SU-DHL-6 (cell line): ENCODE measurements around the gene CA12.

ENCODE experiments used
- H2AFZ ChIP-seq: fragments of 200-600 bp; sonication (generic); 2 replicates; pipeline ENCODE4 v1.6.1; 2014; ENCODE audit warnings: low read depth, mild to moderate bottlenecking, moderate library complexity, mixed read lengths, antibody characterized with exemption, low read length; ENCODE audit not compliant: severe bottlenecking
- H3F3A ChIP-seq: fragments of 200-600 bp; shearing (Covaris generic); 2 replicates; pipeline ENCODE4 v1.6.0; 2016; ENCODE audit warnings: antibody characterized with exemption, mild to moderate bottlenecking; ENCODE audit not compliant: insufficient read depth
- H3K27ac ChIP-seq: fragments of 200-600 bp; sonication (generic); 2 replicates; pipeline ENCODE4 v1.5.1; 2016; ENCODE audit warnings: low read depth, mild to moderate bottlenecking, low read length, moderate library complexity, mixed read lengths
- H3K27me3 ChIP-seq: fragments of 200-600 bp; sonication (generic), shearing (Covaris generic); 2 replicates; pipeline ENCODE4 v1.6.0; 2014; ENCODE audit warnings: mild to moderate bottlenecking, low read length
- H3K36me3 ChIP-seq: fragments of 200-600 bp; sonication (generic); 2 replicates; pipeline ENCODE4 v1.6.1; 2014; ENCODE audit warnings: mild to moderate bottlenecking, low read length, mixed read lengths
- H3K4me2 ChIP-seq: fragments of 300-600, 200-600 bp; shearing (Covaris generic), sonication (generic); 2 replicates; pipeline ENCODE4 v1.6.0; 2014; ENCODE audit warnings: low read length, low read depth, mild to moderate bottlenecking; ENCODE audit not compliant: poor library complexity, severe bottlenecking
- H3K4me3 ChIP-seq: fragments of 200-600 bp; sonication (generic); 2 replicates; pipeline ENCODE4 v1.5.1; 2014; ENCODE audit warnings: antibody characterized with exemption, low read length, mild to moderate bottlenecking, mixed read lengths; ENCODE audit not compliant: insufficient read depth, poor library complexity, severe bottlenecking
- H3K79me2 ChIP-seq: fragments of 200-600 bp; sonication (generic); 2 replicates; pipeline ENCODE4 v1.6.1; 2014; ENCODE audit warnings: mild to moderate bottlenecking, low read length, moderate library complexity; ENCODE audit not compliant: insufficient read depth
- H3K9ac ChIP-seq: fragments of 200-600 bp; sonication (generic); 2 replicates; pipeline ENCODE4 v1.7.0; 2014; ENCODE audit warnings: mild to moderate bottlenecking, low read length
- H3K9me2 ChIP-seq: fragments of 200-600 bp; sonication (generic); replicated peaks from 2 replicates; pipeline ENCODE4 v1.6.1; 2014; ENCODE audit warnings: low read length; ENCODE audit not compliant: insufficient read depth
- H3K9me3 ChIP-seq: fragments of 200-600 bp; sonication (generic); 2 replicates; pipeline ENCODE4 v1.6.1; 2014; ENCODE audit warnings: low read length, mixed read lengths; ENCODE audit not compliant: insufficient read depth
- H4K20me1 ChIP-seq: fragments of 200-600 bp; sonication (generic); 2 replicates; pipeline ENCODE4 v1.6.1; 2014; ENCODE audit warnings: low read depth, mild to moderate bottlenecking, antibody characterized with exemption, low read length, moderate library complexity, mixed read lengths
- EZH2phosphoT487 ChIP-seq: fragments of 200-600 bp; sonication (generic), shearing (Covaris generic); conservative IDR thresholded peaks from 2 replicates; pipeline ENCODE4 v1.6.1; 2018; ENCODE audit warnings: mild to moderate bottlenecking, antibody characterized with exemption, low read length, moderate library complexity, mixed read lengths
- TF ChIP-seq, protein P1 (sequence below): fragments of 200-600 bp; sonication (generic); IDR thresholded peaks from one replicate; pipeline ENCODE4 v1.5.1; 2017; ENCODE audit warnings: antibody characterized with exemption, mild to moderate bottlenecking, low read length, moderate library complexity; ENCODE audit not compliant: insufficient read depth, poor library complexity, severe bottlenecking

CA12 gene

DNA sequence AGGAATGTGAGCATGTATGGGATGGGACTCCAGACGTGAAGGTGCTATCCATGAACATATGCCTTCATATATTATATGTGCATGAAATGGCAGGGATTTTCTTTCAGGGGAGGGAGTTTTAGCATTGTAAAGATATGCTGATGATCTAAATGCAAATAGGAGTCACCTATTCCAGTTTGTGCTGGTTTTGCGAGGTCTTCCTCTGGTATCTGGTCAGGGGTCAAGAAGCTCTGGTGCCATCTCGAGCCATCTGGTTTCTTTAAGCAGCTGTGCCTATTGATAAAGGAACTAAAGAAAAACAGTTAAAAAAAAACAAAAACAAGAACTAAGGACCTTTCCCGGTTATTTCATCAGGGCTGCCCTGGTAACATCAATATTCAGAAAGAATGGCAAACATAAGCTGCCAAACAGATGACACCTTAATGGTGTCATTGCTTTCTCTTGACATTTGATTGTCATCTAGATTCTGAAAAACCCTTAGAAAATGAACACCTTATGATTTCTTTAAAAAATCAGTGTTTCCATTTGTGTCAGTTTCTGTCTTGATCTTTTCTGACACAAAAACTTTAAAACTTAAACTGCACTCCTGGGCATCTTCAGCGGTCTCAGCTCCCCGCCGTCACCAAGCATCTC is 81.6 kb downstream of the CA12 start:
- Histone ChIP-seq H3K4me3 (no peak overlapping the region), H3K9ac (no peak overlapping the region), H3K79me2 (no peaks in the 10 kb centered on the region), H3K4me2 (no peak overlapping the region), H2AFZ (no peak overlapping the region), H3K36me3 (no peaks in the 10 kb centered on the region), H3K27me3 (no peaks in the 10 kb centered on the region), H3K9me2 (no peaks in the 10 kb centered on the region), H3K27ac (no peak overlapping the region), H3K9me3 (no peaks in the 10 kb centered on the region), H4K20me1 (no peaks in the 10 kb centered on the region), H3F3A (no peaks in the 10 kb centered on the region)
- TF ChIP-seq, protein P1, sequence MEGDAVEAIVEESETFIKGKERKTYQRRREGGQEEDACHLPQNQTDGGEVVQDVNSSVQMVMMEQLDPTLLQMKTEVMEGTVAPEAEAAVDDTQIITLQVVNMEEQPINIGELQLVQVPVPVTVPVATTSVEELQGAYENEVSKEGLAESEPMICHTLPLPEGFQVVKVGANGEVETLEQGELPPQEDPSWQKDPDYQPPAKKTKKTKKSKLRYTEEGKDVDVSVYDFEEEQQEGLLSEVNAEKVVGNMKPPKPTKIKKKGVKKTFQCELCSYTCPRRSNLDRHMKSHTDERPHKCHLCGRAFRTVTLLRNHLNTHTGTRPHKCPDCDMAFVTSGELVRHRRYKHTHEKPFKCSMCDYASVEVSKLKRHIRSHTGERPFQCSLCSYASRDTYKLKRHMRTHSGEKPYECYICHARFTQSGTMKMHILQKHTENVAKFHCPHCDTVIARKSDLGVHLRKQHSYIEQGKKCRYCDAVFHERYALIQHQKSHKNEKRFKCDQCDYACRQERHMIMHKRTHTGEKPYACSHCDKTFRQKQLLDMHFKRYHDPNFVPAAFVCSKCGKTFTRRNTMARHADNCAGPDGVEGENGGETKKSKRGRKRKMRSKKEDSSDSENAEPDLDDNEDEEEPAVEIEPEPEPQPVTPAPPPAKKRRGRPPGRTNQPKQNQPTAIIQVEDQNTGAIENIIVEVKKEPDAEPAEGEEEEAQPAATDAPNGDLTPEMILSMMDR = no peak
- TF ChIP-seq EZH2phosphoT487 = no peak

DNA sequence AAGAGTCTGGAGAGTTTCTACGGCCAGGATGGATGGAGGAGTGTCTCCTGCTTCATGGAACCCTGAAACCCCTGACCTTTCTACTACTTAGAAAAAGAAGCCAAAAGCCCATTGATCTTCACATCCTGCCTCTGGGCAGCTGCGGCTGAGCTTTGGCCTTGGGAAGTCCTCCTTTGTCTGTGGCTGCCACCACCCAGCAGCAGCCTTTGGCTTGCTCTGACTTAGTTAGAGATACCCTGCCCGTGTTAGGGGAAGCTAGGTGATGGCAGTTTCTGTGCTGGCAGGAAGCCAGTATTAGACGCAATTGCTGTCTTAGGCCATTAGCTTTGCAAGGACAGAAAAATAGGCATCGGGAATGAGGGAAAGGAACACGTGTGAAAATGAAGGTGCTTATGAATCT is 85.5 kb downstream of the CA12 start:
- H3K27ac ChIP-seq = no peak overlapping the region
- TF ChIP-seq, protein P1 = no peak
- TF ChIP-seq EZH2phosphoT487 = no peak
- no peaks in the 10 kb centered on the region for H3K79me2 ChIP-seq
- no peaks in the 10 kb centered on the region for H4K20me1 ChIP-seq
- H3K9ac ChIP-seq = no peak overlapping the region
- no peaks in the 10 kb centered on the region for H3K27me3 ChIP-seq
- H3K4me3 ChIP-seq = no peak overlapping the region
- H3K36me3 ChIP-seq = no peaks in the 10 kb centered on the region
- no peaks in the 10 kb centered on the region for H3K9me3 ChIP-seq
- H3K9me2 ChIP-seq = no peaks in the 10 kb centered on the region
- H2AFZ ChIP-seq = no peak overlapping the region
- H3F3A ChIP-seq = no peaks in the 10 kb centered on the region
- H3K4me2 ChIP-seq = no peak overlapping the region

DNA sequence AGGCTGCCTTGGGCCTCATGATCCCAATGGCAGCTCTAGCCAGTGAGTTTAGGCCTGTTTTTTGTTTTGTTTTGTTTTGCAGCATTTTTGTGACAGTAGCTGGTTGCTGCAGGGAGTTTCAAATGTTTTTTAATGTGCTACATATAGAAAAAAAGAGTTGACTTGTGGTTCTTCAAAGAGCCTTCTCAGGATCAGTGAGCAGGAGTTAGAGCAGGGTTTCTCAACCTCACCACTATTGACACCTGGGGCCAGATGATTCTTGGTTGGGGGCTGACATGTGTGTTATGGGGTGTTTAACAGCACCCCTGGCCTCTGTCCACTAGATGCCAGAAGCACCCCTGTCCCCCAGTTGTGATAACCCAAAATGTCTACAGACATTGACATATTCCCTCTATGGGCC is 86.3 kb downstream of the CA12 start:
- H4K20me1 ChIP-seq = no peaks in the 10 kb centered on the region
- no peaks in the 10 kb centered on the region for H3F3A ChIP-seq
- H3K36me3 ChIP-seq = no peaks in the 10 kb centered on the region
- H3K9me3 ChIP-seq = no peaks in the 10 kb centered on the region
- no peak overlapping the region for H2AFZ ChIP-seq
- no peak overlapping the region for H3K4me2 ChIP-seq
- H3K79me2 ChIP-seq = no peaks in the 10 kb centered on the region
- no peak overlapping the region for H3K4me3 ChIP-seq
- no peaks in the 10 kb centered on the region for H3K9me2 ChIP-seq
- TF ChIP-seq, protein P1 = no peak
- no peak for TF ChIP-seq EZH2phosphoT487
- H3K27me3 ChIP-seq = no peaks in the 10 kb centered on the region
- no peak overlapping the region for H3K9ac ChIP-seq
- H3K27ac ChIP-seq = no peak overlapping the region
